Upper lobe of left lung (tissue), 4 donors: ENCODE results near the gene MASTL.

Experiments used
- POLR2A ChIP-seq, 4 donors: fragments of 450-650 bp; IDR thresholded peaks; one replicate each; pipeline ENCODE4 v1.5.1; 2016 to 2017; ENCODE audit warnings: antibody characterized with exemption in 4 of 4, mild to moderate bottlenecking in 2 of 4
- TF ChIP-seq, protein P1 (sequence below), 6 experiments: fragments of 450-650 bp in 4 of 6; fragments of 200-600 bp in 2 of 6; sonication (generic) in 2 of 6; IDR thresholded peaks; one replicate each; pipeline ENCODE4 v1.5.1; 2016 to 2019; ENCODE audit warnings: antibody characterized with exemption in 6 of 6

- TF ChIP-seq, protein P1, sequence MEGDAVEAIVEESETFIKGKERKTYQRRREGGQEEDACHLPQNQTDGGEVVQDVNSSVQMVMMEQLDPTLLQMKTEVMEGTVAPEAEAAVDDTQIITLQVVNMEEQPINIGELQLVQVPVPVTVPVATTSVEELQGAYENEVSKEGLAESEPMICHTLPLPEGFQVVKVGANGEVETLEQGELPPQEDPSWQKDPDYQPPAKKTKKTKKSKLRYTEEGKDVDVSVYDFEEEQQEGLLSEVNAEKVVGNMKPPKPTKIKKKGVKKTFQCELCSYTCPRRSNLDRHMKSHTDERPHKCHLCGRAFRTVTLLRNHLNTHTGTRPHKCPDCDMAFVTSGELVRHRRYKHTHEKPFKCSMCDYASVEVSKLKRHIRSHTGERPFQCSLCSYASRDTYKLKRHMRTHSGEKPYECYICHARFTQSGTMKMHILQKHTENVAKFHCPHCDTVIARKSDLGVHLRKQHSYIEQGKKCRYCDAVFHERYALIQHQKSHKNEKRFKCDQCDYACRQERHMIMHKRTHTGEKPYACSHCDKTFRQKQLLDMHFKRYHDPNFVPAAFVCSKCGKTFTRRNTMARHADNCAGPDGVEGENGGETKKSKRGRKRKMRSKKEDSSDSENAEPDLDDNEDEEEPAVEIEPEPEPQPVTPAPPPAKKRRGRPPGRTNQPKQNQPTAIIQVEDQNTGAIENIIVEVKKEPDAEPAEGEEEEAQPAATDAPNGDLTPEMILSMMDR (IDR thresholded peaks at IDR 0.05), result no peak
- TF ChIP-seq POLR2A (IDR thresholded peaks at IDR 0.05), result no peak
These were observed 80.6 kb downstream of the MASTL start for GRCh38 chr10:27235706-27236105.
